Measurements from ENCODE around the gene RBM17.
A peak's percentile ranks its signal among the peaks of the same experiment; 100 is the strongest.
"Not testable (repeated sequence)": the region's sequence is repeated elsewhere in the genome, so short reads cannot be mapped to it uniquely, and the experiment has no call there.

The RBM17 gene

GRCh38 chr10:6088721-6089333 is at the start of gene RBM17:
Gene RBM17, plus strand, starts transcription at chr10:6089034. Its CDS starts 8,032 bp downstream, at chr10:6097066.
- peak; percentile 98 to 99 (median 98) for DNase-seq (ENCODE audit: low read depth in 2 of 3, low spot score in 2 of 3)

- DNase-seq (ENCODE audit: low read depth in 2 of 3, low spot score in 2 of 3) = no peak
Observed at GRCh38 chr10:6039711-6040110, 49.1 kb upstream of the RBM17 start.

GRCh38 chr10:6040205-6040604 is 48.6 kb upstream of the RBM17 start:
- DNase-seq (ENCODE audit: low read depth in 2 of 3, low spot score in 2 of 3) = no peak

GRCh38 chr10:6043377-6043776 is 45.5 kb upstream of the RBM17 start:
- DNase-seq (ENCODE audit: low read depth in 2 of 3, low spot score in 2 of 3) = not testable (repeated sequence)

GRCh38 chr10:6044060-6044459 is 44.8 kb upstream of the RBM17 start:
- no peak for DNase-seq (ENCODE audit: low read depth in 2 of 3, low spot score in 2 of 3)

GRCh38 chr10:6044751-6045313 is 44.0 kb upstream of the RBM17 start:
- no peak for DNase-seq (ENCODE audit: low read depth in 2 of 3, low spot score in 2 of 3)

GRCh38 chr10:6045314-6045848 is 43.5 kb upstream of the RBM17 start:
- DNase-seq (ENCODE audit: low read depth in 2 of 3, low spot score in 2 of 3) = no peak

GRCh38 chr10:6045878-6046772 is 42.7 kb upstream of the RBM17 start:
- DNase-seq (ENCODE audit: low read depth in 2 of 3, low spot score in 2 of 3) = no peak

GRCh38 chr10:6046773-6047611 is 41.8 kb upstream of the RBM17 start:
- DNase-seq (ENCODE audit: low read depth in 2 of 3, low spot score in 2 of 3) = no peak

GRCh38 chr10:6047847-6048246 is 41.0 kb upstream of the RBM17 start:
- no peak for DNase-seq (ENCODE audit: low read depth in 2 of 3, low spot score in 2 of 3)

GRCh38 chr10:6048281-6049030 is 40.4 kb upstream of the RBM17 start:
- DNase-seq (ENCODE audit: low read depth in 2 of 3, low spot score in 2 of 3) = no peak

- DNase-seq (ENCODE audit: low read depth in 2 of 3, low spot score in 2 of 3) = no peak
Observed at GRCh38 chr10:6049031-6049400, 39.8 kb upstream of the RBM17 start.

- DNase-seq (ENCODE audit: low read depth in 2 of 3, low spot score in 2 of 3) = peak in 2 of 3 experiments; percentile 82 to 88
Observed at GRCh38 chr10:6050801-6051445, 37.9 kb upstream of the RBM17 start.

- DNase-seq (ENCODE audit: low read depth in 2 of 3, low spot score in 2 of 3) = peak in 1 of 3 experiments; percentile 74
Observed at GRCh38 chr10:6052247-6053221, 36.3 kb upstream of the RBM17 start.

- DNase-seq (ENCODE audit: low read depth in 2 of 3, low spot score in 2 of 3) = no peak
Observed at GRCh38 chr10:6053303-6053702, 35.5 kb upstream of the RBM17 start.

- DNase-seq (ENCODE audit: low read depth in 2 of 3, low spot score in 2 of 3) = no peak
Observed at GRCh38 chr10:6053816-6054631, 34.8 kb upstream of the RBM17 start.

- DNase-seq (ENCODE audit: low read depth in 2 of 3, low spot score in 2 of 3) = no peak
Observed at GRCh38 chr10:6054884-6055283, 34.0 kb upstream of the RBM17 start.

- no peak for DNase-seq (ENCODE audit: low read depth in 2 of 3, low spot score in 2 of 3)
Observed at GRCh38 chr10:6055929-6056328, 32.9 kb upstream of the RBM17 start.

Data from activated CD8-positive, alpha-beta memory T cell treated with anti-CD3 and anti-CD28 coated beads for 48 hours (primary cell).